B cell (primary cell): ENCODE results near the gene MYO10. TPM values are rescaled to one million over a fixed set of nuclear protein-coding genes. Genes with fewer than 3 reads are reported as not detected.

Experiments
- ATAC-seq: fragments of 200-7000 bp; cut with Tn5 transposase; one replicate; pipeline ENCODE4 v1.10.0; 2021; ENCODE audit warnings: low read depth, mild to moderate bottlenecking, moderate number of reproducible peaks, moderate library complexity
- CTCF ChIA-PET: fragments of 350-600 bp; sonication (Branson Sonifier 250); formaldehyde crosslinking; loops from one replicate; lab custom pipeline; 2021; ENCODE audit warnings: antibody characterized with exemption, inconsistent platforms; lab: Charles Lee
- POLR2A ChIA-PET: fragments of 350-600 bp; sonication (Branson Sonifier 250); formaldehyde crosslinking; loops from one replicate; lab custom pipeline; 2021; ENCODE audit warnings: antibody characterized with exemption; lab: Charles Lee
- DNase-seq: peaks from one replicate; pipeline ENCODE4 v3.0.0; 2013
- H2AFZ ChIP-seq: 2 replicates; pipeline ENCODE4 v1.6.1; 2012; ENCODE audit warnings: mild to moderate bottlenecking, low read depth, low read length; ENCODE audit not compliant: insufficient read depth, poor library complexity, severe bottlenecking
- H3K27ac ChIP-seq, 2 donors: 1 replicate in 1 of 2; 2 replicates in 1 of 2; pipeline ENCODE4 v1.5.1; 2012 to 2013; ENCODE audit warnings: low read length in 2 of 2, mild to moderate bottlenecking in 2 of 2, moderate library complexity in 1 of 2
- H3K27me3 ChIP-seq, 4 experiments: fragments of 200-600 bp in 1 of 4; sonication (generic) in 1 of 4; replicated peaks in 1 of 4; 1 replicate in 2 of 4; 2 replicates in 2 of 4; pipeline versions ENCODE4 v1.6.1 to v1.7.0; 2013 to 2016; ENCODE audit warnings: low read length in 3 of 4, mild to moderate bottlenecking in 2 of 4, mixed read lengths in 1 of 4, moderate library complexity in 1 of 4; ENCODE audit not compliant: insufficient read depth in 4 of 4, control insufficient read depth in 3 of 4; ENCODE audit errors: control extremely low read depth in 1 of 4
- H3K36me3 ChIP-seq, 2 experiments: replicated peaks in 1 of 2; 1 replicate in 1 of 2; 2 replicates in 1 of 2; pipeline versions ENCODE4 v1.6.1 to v1.7.1; 2013; ENCODE audit warnings: low read length in 1 of 2; ENCODE audit not compliant: insufficient read depth in 2 of 2, control insufficient read depth in 1 of 2; ENCODE audit errors: control extremely low read depth in 1 of 2, extremely low read depth in 1 of 2
- H3K4me1 ChIP-seq, 2 donors: fragments of 200-600 bp in 1 of 2; sonication (generic) in 1 of 2; 1 replicate in 1 of 2; 2 replicates in 1 of 2; pipeline versions ENCODE4 v1.5.1 to v1.6.1; 2013 to 2017; ENCODE audit warnings: low read length in 2 of 2; ENCODE audit not compliant: control insufficient read depth in 2 of 2, insufficient read depth in 2 of 2
- H3K4me2 ChIP-seq: replicated peaks from 2 replicates; pipeline ENCODE3; 2012; ENCODE audit warnings: mild to moderate bottlenecking, low read depth, low read length; ENCODE audit not compliant: poor library complexity, severe bottlenecking
- H3K4me3 ChIP-seq, 5 experiments: fragments of 200-600 bp in 1 of 5; sonication (generic) in 1 of 5; 1 replicate in 3 of 5; 2 replicates in 2 of 5; pipeline versions ENCODE4 v1.5.1 to v1.7.0; 2011 to 2016; ENCODE audit warnings: low read length in 4 of 5, mild to moderate bottlenecking in 4 of 5, low read depth in 2 of 5, control low read depth in 1 of 5, moderate library complexity in 1 of 5; ENCODE audit not compliant: insufficient read depth in 1 of 5; ENCODE audit errors: control extremely low read depth in 1 of 5, extremely low read depth in 1 of 5
- H3K79me2 ChIP-seq: fragments of 200-600 bp; sonication (generic); one replicate; pipeline ENCODE4 v1.6.0; 2016; ENCODE audit warnings: low read length; ENCODE audit not compliant: control insufficient read depth, insufficient read depth
- H3K9ac ChIP-seq: fragments of 200-600 bp; sonication (generic); 2 replicates; pipeline ENCODE4 v1.6.1; 2017; ENCODE audit warnings: mild to moderate bottlenecking, low read length, moderate library complexity
- H3K9me3 ChIP-seq, 3 donors: one replicate each; pipeline versions ENCODE4 v1.6.1 to v1.7.1; 2013; ENCODE audit warnings: low read length in 2 of 3; ENCODE audit not compliant: control insufficient read depth in 2 of 3, insufficient read depth in 1 of 3; ENCODE audit errors: control extremely low read depth in 1 of 3
- H4K20me1 ChIP-seq: 2 replicates; pipeline ENCODE4 v1.6.0; 2012; ENCODE audit warnings: mild to moderate bottlenecking, low read length; ENCODE audit not compliant: insufficient read depth, control insufficient read depth, poor library complexity, severe bottlenecking
- H3K27ac Mint-ChIP-seq: one replicate; pipeline ENCODE4 v1.8.0; 2021; ENCODE audit warnings: mixed read lengths
- H3K27me3 Mint-ChIP-seq: one replicate; pipeline ENCODE4 v1.8.0; 2021; ENCODE audit warnings: mixed read lengths
- H3K4me1 Mint-ChIP-seq: one replicate; pipeline ENCODE4 v1.8.0; 2021; ENCODE audit warnings: mixed read lengths
- H3K4me3 Mint-ChIP-seq: one replicate; pipeline ENCODE4 v1.8.0; 2021; ENCODE audit warnings: mixed read lengths
- H3K9me3 Mint-ChIP-seq: one replicate; pipeline ENCODE4 v1.8.0; 2022; ENCODE audit warnings: mixed read lengths; ENCODE audit not compliant: insufficient read depth
- EZH2 ChIP-seq: IDR thresholded peaks from 2 replicates; pipeline ENCODE4 v1.6.1; 2012; ENCODE audit warnings: borderline replicate concordance, low read depth, mild to moderate bottlenecking, moderate library complexity, low read length; ENCODE audit not compliant: insufficient read depth, poor library complexity, severe bottlenecking
- WGBS: methylation state at CpG from one replicate; pipeline ENCODE4 v1.1.5; 2013; ENCODE audit warnings: missing lambda C conversion rate; ENCODE audit not compliant: insufficient coverage; 5-methylcytosine and 5-hydroxymethylcytosine counted together
- intact Hi-C: fragments of 100-400 bp; cut with micrococcal nuclease; formaldehyde crosslinking; loops from one replicate; pipeline ENCODE4 v1.10.0; 2022
- polyA plus RNA-seq: library from polyadenylated mRNA; depleted of rRNA; stranded (reverse); fragments of >200 nt; gene quantifications from 2 replicates; pipeline ENCODE4 v1.2.3, GENCODE V29; 2012
- total RNA-seq, 2 donors: library from RNA; stranded (reverse); fragments of 120-200 nt in 1 of 2; gene quantifications; 1 replicate in 1 of 2; 2 replicates in 1 of 2; pipeline versions ENCODE4 v1.2.3 to v1.2.4, GENCODE V29; 2013 to 2022
- TF ChIP-seq, protein P1 (sequence below): fragments of 200-600 bp; IDR thresholded peaks from one replicate; pipeline ENCODE4 v1.8.0; 2022; ENCODE audit warnings: antibody characterized with exemption, mild to moderate bottlenecking

MYO10 gene
- total and polyA plus RNA-seq, 2 donors (not counting 1 experiment from before 2014, with no cell fraction given), result 0.10 TPM; not detected in 1

DNA sequence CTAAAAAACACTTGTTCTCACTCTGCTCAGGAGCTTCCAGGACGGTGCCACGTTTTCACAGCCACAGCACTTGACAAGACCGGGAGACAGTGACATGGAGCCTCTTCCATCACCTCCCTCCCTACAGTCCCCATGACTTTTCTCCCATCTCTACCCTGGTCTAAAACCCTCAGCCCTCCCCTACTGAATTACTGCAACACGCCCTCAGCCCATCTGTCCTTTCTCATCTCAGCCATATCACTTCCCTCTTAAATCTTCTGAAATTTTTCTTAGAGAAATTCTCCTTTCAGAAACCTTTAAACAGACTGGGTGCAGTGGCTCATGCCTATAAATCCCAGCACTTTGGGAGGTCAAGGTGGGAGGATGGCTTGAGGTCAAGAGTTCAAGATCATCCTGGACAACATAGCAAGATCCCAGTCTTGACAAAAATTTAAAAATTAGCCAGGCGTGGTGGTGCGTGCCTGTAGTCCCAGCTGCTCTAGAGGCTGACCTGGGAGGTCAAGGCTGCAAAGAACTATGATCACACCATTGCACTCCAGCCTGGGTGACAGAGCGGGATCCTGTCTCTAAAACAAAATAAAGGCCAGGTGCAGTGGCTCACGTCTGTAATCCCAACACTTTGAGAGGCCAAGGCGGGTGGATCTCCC lies 125.8 kb downstream of the MYO10 start:
- Histone ChIP-seq H3K36me3 (no peaks in the 10 kb centered on the region), H3K9ac (no peak overlapping the region), H3K79me2 (no peaks in the 10 kb centered on the region), H3K4me3 (no peak overlapping the region), H4K20me1 (no peaks in the 10 kb centered on the region), H3K27ac (no peak overlapping the region), H3K4me1 (no peaks in the 10 kb centered on the region), H2AFZ (no peak overlapping the region), H3K9me3 (no peaks in the 10 kb centered on the region), H3K27me3 (no peaks in the 10 kb centered on the region), H3K4me2 (no peak overlapping the region)
- no peak overlapping the region for H3K4me3 Mint-ChIP-seq
- 89% methylated on average over 9 of the region's 9 CpGs for WGBS
- no peak overlapping the region for H3K27ac Mint-ChIP-seq
- ATAC-seq, result no peak
- ChIA-PET CTCF (no interaction called here), POLR2A (no interaction called here)
- peaks cover 3% of the 10 kb centered on the region for H3K27me3 Mint-ChIP-seq
- DNase-seq, result no peak
- TF ChIP-seq, protein P1, sequence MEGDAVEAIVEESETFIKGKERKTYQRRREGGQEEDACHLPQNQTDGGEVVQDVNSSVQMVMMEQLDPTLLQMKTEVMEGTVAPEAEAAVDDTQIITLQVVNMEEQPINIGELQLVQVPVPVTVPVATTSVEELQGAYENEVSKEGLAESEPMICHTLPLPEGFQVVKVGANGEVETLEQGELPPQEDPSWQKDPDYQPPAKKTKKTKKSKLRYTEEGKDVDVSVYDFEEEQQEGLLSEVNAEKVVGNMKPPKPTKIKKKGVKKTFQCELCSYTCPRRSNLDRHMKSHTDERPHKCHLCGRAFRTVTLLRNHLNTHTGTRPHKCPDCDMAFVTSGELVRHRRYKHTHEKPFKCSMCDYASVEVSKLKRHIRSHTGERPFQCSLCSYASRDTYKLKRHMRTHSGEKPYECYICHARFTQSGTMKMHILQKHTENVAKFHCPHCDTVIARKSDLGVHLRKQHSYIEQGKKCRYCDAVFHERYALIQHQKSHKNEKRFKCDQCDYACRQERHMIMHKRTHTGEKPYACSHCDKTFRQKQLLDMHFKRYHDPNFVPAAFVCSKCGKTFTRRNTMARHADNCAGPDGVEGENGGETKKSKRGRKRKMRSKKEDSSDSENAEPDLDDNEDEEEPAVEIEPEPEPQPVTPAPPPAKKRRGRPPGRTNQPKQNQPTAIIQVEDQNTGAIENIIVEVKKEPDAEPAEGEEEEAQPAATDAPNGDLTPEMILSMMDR, result no peak
- no peak for TF ChIP-seq EZH2
- no peaks in the 10 kb centered on the region for H3K9me3 Mint-ChIP-seq
- intact Hi-C loops, result no loop called here
- H3K4me1 Mint-ChIP-seq, result no peaks in the 10 kb centered on the region

GRCh38 chr5:16809395-16810207 lies 126.5 kb downstream of the MYO10 start:
- DNase-seq (no peak), ATAC-seq (no peak)
- H4K20me1 ChIP-seq, result no peaks in the 10 kb centered on the region
- H3K36me3 ChIP-seq, result no peaks in the 10 kb centered on the region
- H3K9ac ChIP-seq, result no peak overlapping the region
- H2AFZ ChIP-seq, result no peak overlapping the region
- WGBS, result 91% methylated on average over 3 of the region's 12 CpGs
- H3K27ac Mint-ChIP-seq, result no peak overlapping the region
- H3K4me3 Mint-ChIP-seq, result no peak overlapping the region
- H3K9me3 Mint-ChIP-seq, result no peaks in the 10 kb centered on the region
- no peaks in the 10 kb centered on the region for H3K27me3 ChIP-seq
- intact Hi-C loops, result no loop called here
- no peak for TF ChIP-seq EZH2
- TF ChIP-seq, protein P1, result no peak
- no peaks in the 10 kb centered on the region for H3K4me1 ChIP-seq
- H3K79me2 ChIP-seq, result no peaks in the 10 kb centered on the region
- no peaks in the 10 kb centered on the region for H3K9me3 ChIP-seq
- POLR2A ChIA-PET, result no interaction called here
- no peak overlapping the region for H3K4me3 ChIP-seq
- no peaks in the 10 kb centered on the region for H3K4me1 Mint-ChIP-seq
- H3K27ac ChIP-seq, result no peak overlapping the region
- peaks cover 3% of the 10 kb centered on the region for H3K27me3 Mint-ChIP-seq
- H3K4me2 ChIP-seq, result no peak overlapping the region
- CTCF ChIA-PET, result no interaction called here
